ENCODE data around the gene GNB1.

GRCh38 chr1:1927751-1928150 is 36.9 kb upstream of the GNB1 start:
- no peak for TF ChIP-seq CTCF (IDR thresholded peaks at IDR 0.05)
- TF ChIP-seq POLR2A (IDR thresholded peaks at IDR 0.05) = no peak
